Measurements from ENCODE around the gene PLAAT3.
A peak's percentile ranks its signal among the peaks of the same experiment; 100 is the strongest.

The PLAAT3 gene

DNA sequence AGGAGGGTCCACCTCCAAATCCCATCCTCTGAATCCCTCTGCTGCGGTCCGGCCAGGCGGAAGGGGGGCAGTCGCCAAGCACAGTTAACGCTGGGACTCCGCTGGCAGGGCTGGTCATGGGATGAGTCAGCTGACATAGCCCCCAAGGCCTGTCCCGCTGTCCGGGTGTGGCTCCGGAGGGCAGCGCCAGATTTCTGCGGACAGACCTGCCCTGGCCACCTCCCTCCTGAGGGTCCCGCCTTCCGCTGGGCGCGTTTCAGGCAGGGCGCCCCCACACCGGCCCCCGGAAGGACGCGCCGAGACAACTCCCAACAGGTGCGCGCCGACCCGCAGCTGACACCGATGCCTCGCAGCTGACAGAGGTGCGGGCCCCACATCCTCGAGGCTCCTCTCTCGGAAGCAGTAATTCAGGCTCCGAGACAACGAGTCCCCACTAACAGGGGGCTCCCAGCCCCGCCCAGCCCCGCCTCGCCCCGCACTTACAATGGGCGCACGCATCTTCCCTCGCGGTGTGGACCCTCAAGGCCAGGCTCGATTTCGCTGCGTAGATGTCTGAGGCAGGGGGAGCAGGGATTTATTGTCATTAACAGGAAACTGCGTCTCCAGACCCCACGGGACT lies 607 bp downstream of the PLAAT3 start:
- no peak for TF ChIP-seq EZH2phosphoT487 (IDR thresholded peaks at IDR 0.05; ENCODE audit: low read depth)
- TF ChIP-seq CTCF (IDR thresholded peaks at IDR 0.05; ENCODE audit: low read depth, low read length): no peak
- peaks cover 9% of the 10 kb centered on the region; the same call in 1 of the 2 replicates for H4K20me1 ChIP-seq (ENCODE audit: insufficient read depth, low read length)
- no peaks in the 10 kb centered on the region; the same call in 1 of the 2 replicates for H3K79me2 ChIP-seq (ENCODE audit: low read length)
- H3K9ac ChIP-seq (ENCODE audit: low read length): peak overlapping the region; percentile 67
- H3K4me2 ChIP-seq (ENCODE audit: low read length): peak overlapping the region; percentile 89
- H3K4me1 ChIP-seq (ENCODE audit: low read length): peaks cover 37% of the 10 kb centered on the region
- peak overlapping the region; percentile 78 for H2AFZ ChIP-seq (ENCODE audit: low read depth, low read length)
- peak overlapping the region; percentile 4; the same call in 1 of the 2 replicates for H3K27ac ChIP-seq (ENCODE audit: low read length)
- H3K36me3 ChIP-seq (replicated peaks; ENCODE audit: low read depth, low read length): no peaks in the 10 kb centered on the region
- no peaks in the 10 kb centered on the region for H3K9me3 ChIP-seq (ENCODE audit: insufficient read depth, low read length)
- H3K4me3 ChIP-seq (ENCODE audit: low read length): peak overlapping the region; percentile 79
- no peaks in the 10 kb centered on the region for H3K27me3 ChIP-seq (ENCODE audit: low read depth, low read length)

- Histone ChIP-seq H3K4me3 (ENCODE audit: low read length) (no peak overlapping the region), H3K4me1 (ENCODE audit: low read length) (peaks cover 42% of the 10 kb centered on the region), H3K36me3 (replicated peaks; ENCODE audit: low read depth, low read length) (no peaks in the 10 kb centered on the region), H2AFZ (ENCODE audit: low read depth, low read length) (no peak overlapping the region), H4K20me1 (ENCODE audit: insufficient read depth, low read length) (peaks cover 12% of the 10 kb centered on the region; the same call in 1 of the 2 replicates), H3K9ac (ENCODE audit: low read length) (no peak overlapping the region), H3K27me3 (ENCODE audit: low read depth, low read length) (no peaks in the 10 kb centered on the region), H3K9me3 (ENCODE audit: insufficient read depth, low read length) (no peaks in the 10 kb centered on the region), H3K4me2 (ENCODE audit: low read length) (no peak overlapping the region), H3K27ac (ENCODE audit: low read length) (no peak overlapping the region), H3K79me2 (ENCODE audit: low read length) (no peaks in the 10 kb centered on the region; the same call in 1 of the 2 replicates)
- TF ChIP-seq EZH2phosphoT487 (IDR thresholded peaks at IDR 0.05; ENCODE audit: low read depth) (no peak), CTCF (IDR thresholded peaks at IDR 0.05; ENCODE audit: low read depth, low read length) (no peak)
Measured at GRCh38 chr11:63612181-63612580, 2.1 kb downstream of the PLAAT3 start.

DNA sequence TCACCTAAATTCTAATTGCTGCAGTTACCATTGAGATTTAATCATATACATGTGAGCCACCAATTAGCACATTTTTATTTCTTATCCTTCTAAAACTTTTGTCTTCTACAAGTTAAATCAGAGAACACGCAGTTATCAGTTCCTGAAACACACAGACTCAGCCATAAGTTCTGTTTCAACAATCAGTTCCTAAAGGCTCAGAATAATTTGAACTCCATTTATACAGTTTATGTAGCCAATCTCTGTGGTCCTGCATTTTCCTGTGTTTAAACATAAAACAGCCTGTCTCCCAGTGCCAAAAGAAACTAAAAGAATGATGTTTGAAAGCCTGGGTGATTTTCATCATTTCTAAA lies 2.9 kb downstream of the PLAAT3 start:
- TF ChIP-seq EZH2phosphoT487 (IDR thresholded peaks at IDR 0.05; ENCODE audit: low read depth): no peak
- Histone ChIP-seq H3K27me3 (ENCODE audit: low read depth, low read length) (no peaks in the 10 kb centered on the region), H3K9me3 (ENCODE audit: insufficient read depth, low read length) (no peaks in the 10 kb centered on the region), H3K36me3 (replicated peaks; ENCODE audit: low read depth, low read length) (no peaks in the 10 kb centered on the region), H3K27ac (ENCODE audit: low read length) (no peak overlapping the region), H4K20me1 (ENCODE audit: insufficient read depth, low read length) (peaks cover 12% of the 10 kb centered on the region; the same call in 1 of the 2 replicates), H3K9ac (ENCODE audit: low read length) (no peak overlapping the region), H3K4me3 (ENCODE audit: low read length) (peak overlapping the region; percentile 9; the same call in 1 of the 2 replicates), H3K4me2 (ENCODE audit: low read length) (peak overlapping the region; percentile 65), H3K79me2 (ENCODE audit: low read length) (no peaks in the 10 kb centered on the region; the same call in 1 of the 2 replicates), H3K4me1 (ENCODE audit: low read length) (peaks cover 42% of the 10 kb centered on the region), H2AFZ (ENCODE audit: low read depth, low read length) (no peak overlapping the region)

- Histone ChIP-seq H3K79me2 (ENCODE audit: low read length) (no peaks in the 10 kb centered on the region; the same call in 1 of the 2 replicates), H3K9me3 (ENCODE audit: insufficient read depth, low read length) (no peaks in the 10 kb centered on the region), H2AFZ (ENCODE audit: low read depth, low read length) (no peak overlapping the region), H3K27me3 (ENCODE audit: low read depth, low read length) (no peaks in the 10 kb centered on the region), H4K20me1 (ENCODE audit: insufficient read depth, low read length) (peaks cover 12% of the 10 kb centered on the region; the same call in 1 of the 2 replicates), H3K4me2 (ENCODE audit: low read length) (peak overlapping the region; percentile 65), H3K4me3 (ENCODE audit: low read length) (peak overlapping the region; percentile 9; the same call in 1 of the 2 replicates), H3K36me3 (replicated peaks; ENCODE audit: low read depth, low read length) (no peaks in the 10 kb centered on the region), H3K27ac (ENCODE audit: low read length) (no peak overlapping the region), H3K9ac (ENCODE audit: low read length) (no peak overlapping the region), H3K4me1 (ENCODE audit: low read length) (peaks cover 42% of the 10 kb centered on the region)
- no peak for TF ChIP-seq CTCF (IDR thresholded peaks at IDR 0.05; ENCODE audit: low read depth, low read length)
- no peak for TF ChIP-seq EZH2phosphoT487 (IDR thresholded peaks at IDR 0.05; ENCODE audit: low read depth)
Measured at GRCh38 chr11:63610604-63611394, 3.4 kb downstream of the PLAAT3 start.
